Measurements from ENCODE around the gene SH2D3C.
"Not testable (repeated sequence)": the region's sequence is repeated elsewhere in the genome, so short reads cannot be mapped to it uniquely, and the experiment has no call there.

SH2D3C gene

GRCh38 chr9:127765418-127765817, 13.0 kb downstream of the SH2D3C start:
- no peak for DNase-seq

GRCh38 chr9:127763918-127764384, 14.5 kb downstream of the SH2D3C start:
- no peak for DNase-seq

GRCh38 chr9:127762111-127762676, 16.3 kb downstream of the SH2D3C start:
- no peak for DNase-seq

GRCh38 chr9:127761491-127761956, 16.9 kb downstream of the SH2D3C start:
- no peak for DNase-seq

GRCh38 chr9:127761061-127761460, 17.4 kb downstream of the SH2D3C start:
- no peak for DNase-seq

GRCh38 chr9:127758843-127759242, 19.6 kb downstream of the SH2D3C start:
- no peak for DNase-seq

GRCh38 chr9:127756776-127757175, 21.7 kb downstream of the SH2D3C start:
- not testable (repeated sequence) for DNase-seq

- no peak for DNase-seq
Observed at GRCh38 chr9:127756233-127756632, 22.2 kb downstream of the SH2D3C start.

GRCh38 chr9:127755061-127756060, 23.1 kb downstream of the SH2D3C start:
- DNase-seq = no peak

GRCh38 chr9:127754099-127755060, 24.1 kb downstream of the SH2D3C start:
- DNase-seq = no peak

GRCh38 chr9:127753622-127754021, 24.8 kb downstream of the SH2D3C start:
- DNase-seq = no peak

GRCh38 chr9:127753148-127753547, 25.3 kb downstream of the SH2D3C start:
- DNase-seq = no peak

- no peak for DNase-seq
Observed at GRCh38 chr9:127751269-127752054, 27.0 kb downstream of the SH2D3C start.

GRCh38 chr9:127749090-127749787, 29.2 kb downstream of the SH2D3C start:
- no peak for DNase-seq

- no peak for DNase-seq
Observed at GRCh38 chr9:127746959-127747569, 31.4 kb downstream of the SH2D3C start.

- no peak for DNase-seq
Observed at GRCh38 chr9:127744398-127745110, 33.9 kb downstream of the SH2D3C start.

GRCh38 chr9:127742435-127743088, 35.9 kb downstream of the SH2D3C start:
- DNase-seq = no peak

- no peak for DNase-seq
Observed at GRCh38 chr9:127741831-127742434, 36.5 kb downstream of the SH2D3C start.

Measured in KG1 (cell line).